ENCODE measurements around the gene OXCT2. TPM values are rescaled to one million over a fixed set of nuclear protein-coding genes. Genes with fewer than 3 reads are reported as not detected.
"Not testable (repeated sequence)": the region's sequence is repeated elsewhere in the genome, so short reads cannot be mapped to it uniquely, and the experiment has no call there.

OXCT2 gene
- polyA plus RNA-seq, 2 of the 4 experiments (the other 2 are of a cell fraction): 0.21 to 0.23 TPM

DNA sequence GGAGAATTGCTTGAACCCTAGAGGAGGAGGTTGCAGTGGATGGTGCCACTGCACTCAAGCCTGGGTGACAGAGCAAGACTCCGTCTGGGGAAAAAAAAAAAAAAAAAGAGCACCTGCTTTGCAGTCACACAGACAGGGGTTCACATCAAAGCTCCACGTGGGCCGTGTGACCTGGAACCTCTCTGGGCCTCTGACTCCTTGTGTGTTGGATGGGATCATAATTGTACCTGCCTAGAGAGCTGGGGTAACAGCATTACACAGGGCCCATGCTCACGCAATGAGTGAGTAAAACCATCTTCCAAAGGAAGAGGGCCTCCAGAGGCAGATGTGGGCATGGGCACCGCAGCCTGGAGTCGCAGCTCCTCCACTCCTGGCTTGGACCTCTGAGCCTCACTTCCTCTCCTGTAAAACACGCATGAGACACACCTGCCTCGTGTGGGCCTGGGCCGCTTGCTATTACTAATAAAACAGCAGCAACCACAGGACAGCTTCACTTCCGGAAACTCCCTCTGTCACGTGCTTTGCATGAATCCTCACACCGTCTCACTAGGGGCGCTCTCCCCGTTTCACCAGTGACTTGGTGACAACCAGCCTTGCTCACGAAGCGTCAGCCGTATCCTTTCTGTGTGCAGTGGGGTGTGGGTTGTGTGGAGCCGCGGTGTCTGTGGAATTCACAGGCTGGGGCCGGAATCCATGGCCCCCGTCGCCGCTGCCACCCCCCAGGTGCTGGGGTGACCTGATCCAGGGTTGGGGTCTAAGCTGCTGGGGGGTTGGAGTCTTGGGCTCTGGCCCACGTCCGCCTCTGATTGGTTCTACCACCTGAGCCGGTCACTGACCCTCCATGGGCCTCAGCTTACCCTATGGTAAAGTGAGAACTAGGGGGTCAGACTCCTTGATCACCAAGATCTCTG is 28.0 kb upstream of the OXCT2 start:
- POLR2A ChIA-PET: interaction anchor here (1.6 kb wide), 1 partner anchor 10 kb away, joined by 5 read pairs; the partner anchor contains the start of gene BMP8B
- WGBS (ENCODE audit: missing lambda C conversion rate): 86% methylated on average over 6 of the region's 26 CpGs
- TF ChIP-seq JUN (IDR thresholded peaks at IDR 0.05) (0 out of 5 replicates have a peak, but pooled peaks of 1 of the 2 experiments have one; percentile 5), BHLHE40 (IDR thresholded peaks at IDR 0.05; ENCODE audit: low read depth, low read length) (peak; percentile 35; the same call in 1 of the 2 replicates)
- TF ChIP-seq, protein P1, sequence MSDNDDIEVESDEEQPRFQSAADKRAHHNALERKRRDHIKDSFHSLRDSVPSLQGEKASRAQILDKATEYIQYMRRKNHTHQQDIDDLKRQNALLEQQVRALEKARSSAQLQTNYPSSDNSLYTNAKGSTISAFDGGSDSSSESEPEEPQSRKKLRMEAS (IDR thresholded peaks at IDR 0.05): peak; percentile 87
- TF ChIP-seq, protein P2, sequence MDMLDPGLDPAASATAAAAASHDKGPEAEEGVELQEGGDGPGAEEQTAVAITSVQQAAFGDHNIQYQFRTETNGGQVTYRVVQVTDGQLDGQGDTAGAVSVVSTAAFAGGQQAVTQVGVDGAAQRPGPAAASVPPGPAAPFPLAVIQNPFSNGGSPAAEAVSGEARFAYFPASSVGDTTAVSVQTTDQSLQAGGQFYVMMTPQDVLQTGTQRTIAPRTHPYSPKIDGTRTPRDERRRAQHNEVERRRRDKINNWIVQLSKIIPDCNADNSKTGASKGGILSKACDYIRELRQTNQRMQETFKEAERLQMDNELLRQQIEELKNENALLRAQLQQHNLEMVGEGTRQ (IDR thresholded peaks at IDR 0.05): peak; percentile 76
- TF ChIP-seq, protein P3, sequence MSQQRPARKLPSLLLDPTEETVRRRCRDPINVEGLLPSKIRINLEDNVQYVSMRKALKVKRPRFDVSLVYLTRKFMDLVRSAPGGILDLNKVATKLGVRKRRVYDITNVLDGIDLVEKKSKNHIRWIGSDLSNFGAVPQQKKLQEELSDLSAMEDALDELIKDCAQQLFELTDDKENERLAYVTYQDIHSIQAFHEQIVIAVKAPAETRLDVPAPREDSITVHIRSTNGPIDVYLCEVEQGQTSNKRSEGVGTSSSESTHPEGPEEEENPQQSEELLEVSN (IDR thresholded peaks at IDR 0.05; ENCODE audit: borderline replicate concordance, low read depth): peak; percentile 86
- Histone ChIP-seq H3K4me1 (peaks cover 12% of the 10 kb centered on the region; the same call in 2 of the 3 replicates), H3K27ac (peak overlapping the region; percentile 60 to 69; a peak in 5 of 6 replicates), H3K4me2 (peak overlapping the region; percentile 35), H3K4me3 (peak overlapping the region; percentile 16; the same call in 1 of the 3 replicates)
- peak; percentile 94 for ATAC-seq
- H3K9me3 ChIP-seq, FAIRE-seq: not testable (repeated sequence)
- CTCF ChIA-PET: interaction anchor here (0.6 to 3.1 kb wide), 21 partner anchors 10 to 378 kb away, joined by 3 to 16 read pairs (median 4); partner anchors contain the start of genes BMP8B, MYCL and PPIE
- DNase-seq (ENCODE audit: low read depth in 1 of 2, low spot score in 1 of 2): peak; percentile 77 to 90

DNA sequence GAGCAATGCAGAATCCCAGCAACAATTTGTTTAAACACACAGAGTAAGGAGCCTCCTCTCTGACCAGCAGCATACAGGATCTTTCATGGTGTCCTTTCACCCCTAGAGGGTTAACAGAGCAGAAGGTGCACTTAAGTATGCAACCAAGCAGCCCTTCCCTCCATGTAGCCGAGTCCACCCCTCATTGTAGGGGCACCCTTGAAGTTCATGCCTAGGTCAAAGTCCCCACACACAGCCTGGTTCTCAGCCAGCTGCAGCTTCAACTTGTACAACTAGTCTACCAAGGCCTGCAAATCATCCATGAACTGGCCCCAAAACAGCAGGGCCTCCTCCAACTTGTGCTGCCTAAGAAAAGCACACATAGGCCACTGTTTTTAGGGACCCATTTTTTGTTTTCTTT is 24.5 kb upstream of the OXCT2 start:
- Histone ChIP-seq H3K4me2 (no peak overlapping the region), H3K4me3 (no peak overlapping the region), H3K4me1 (peaks cover 12% of the 10 kb centered on the region; the same call in 2 of the 3 replicates), H3K9me3 (no peaks in the 10 kb centered on the region), H3K27ac (no peak overlapping the region)
- FAIRE-seq (no peak), ATAC-seq (no peak), DNase-seq (ENCODE audit: low read depth in 1 of 2, low spot score in 1 of 2) (no peak)
- ChIA-PET CTCF (interaction anchor here (0.8 kb wide), 1 partner anchor 123 kb away, joined by 3 read pairs; no protein-coding TSS in a partner anchor), POLR2A (no interaction called here)
- 0% methylated on average over 1 of the region's 1 CpG for whole genome bisulfite sequencing (ENCODE audit: missing lambda C conversion rate)
- TF ChIP-seq, protein P3 (IDR thresholded peaks at IDR 0.05; ENCODE audit: borderline replicate concordance, low read depth): no peak
- no peak for TF ChIP-seq EHMT2 (IDR thresholded peaks at IDR 0.05; ENCODE audit: low read depth)
- TF ChIP-seq, protein P4, sequence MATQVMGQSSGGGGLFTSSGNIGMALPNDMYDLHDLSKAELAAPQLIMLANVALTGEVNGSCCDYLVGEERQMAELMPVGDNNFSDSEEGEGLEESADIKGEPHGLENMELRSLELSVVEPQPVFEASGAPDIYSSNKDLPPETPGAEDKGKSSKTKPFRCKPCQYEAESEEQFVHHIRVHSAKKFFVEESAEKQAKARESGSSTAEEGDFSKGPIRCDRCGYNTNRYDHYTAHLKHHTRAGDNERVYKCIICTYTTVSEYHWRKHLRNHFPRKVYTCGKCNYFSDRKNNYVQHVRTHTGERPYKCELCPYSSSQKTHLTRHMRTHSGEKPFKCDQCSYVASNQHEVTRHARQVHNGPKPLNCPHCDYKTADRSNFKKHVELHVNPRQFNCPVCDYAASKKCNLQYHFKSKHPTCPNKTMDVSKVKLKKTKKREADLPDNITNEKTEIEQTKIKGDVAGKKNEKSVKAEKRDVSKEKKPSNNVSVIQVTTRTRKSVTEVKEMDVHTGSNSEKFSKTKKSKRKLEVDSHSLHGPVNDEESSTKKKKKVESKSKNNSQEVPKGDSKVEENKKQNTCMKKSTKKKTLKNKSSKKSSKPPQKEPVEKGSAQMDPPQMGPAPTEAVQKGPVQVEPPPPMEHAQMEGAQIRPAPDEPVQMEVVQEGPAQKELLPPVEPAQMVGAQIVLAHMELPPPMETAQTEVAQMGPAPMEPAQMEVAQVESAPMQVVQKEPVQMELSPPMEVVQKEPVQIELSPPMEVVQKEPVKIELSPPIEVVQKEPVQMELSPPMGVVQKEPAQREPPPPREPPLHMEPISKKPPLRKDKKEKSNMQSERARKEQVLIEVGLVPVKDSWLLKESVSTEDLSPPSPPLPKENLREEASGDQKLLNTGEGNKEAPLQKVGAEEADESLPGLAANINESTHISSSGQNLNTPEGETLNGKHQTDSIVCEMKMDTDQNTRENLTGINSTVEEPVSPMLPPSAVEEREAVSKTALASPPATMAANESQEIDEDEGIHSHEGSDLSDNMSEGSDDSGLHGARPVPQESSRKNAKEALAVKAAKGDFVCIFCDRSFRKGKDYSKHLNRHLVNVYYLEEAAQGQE (IDR thresholded peaks at IDR 0.05): no peak
- no peak for TF ChIP-seq ZFP36 (IDR thresholded peaks at IDR 0.05; ENCODE audit: borderline replicate concordance, partially characterized antibody)
- TF ChIP-seq, protein P5, sequence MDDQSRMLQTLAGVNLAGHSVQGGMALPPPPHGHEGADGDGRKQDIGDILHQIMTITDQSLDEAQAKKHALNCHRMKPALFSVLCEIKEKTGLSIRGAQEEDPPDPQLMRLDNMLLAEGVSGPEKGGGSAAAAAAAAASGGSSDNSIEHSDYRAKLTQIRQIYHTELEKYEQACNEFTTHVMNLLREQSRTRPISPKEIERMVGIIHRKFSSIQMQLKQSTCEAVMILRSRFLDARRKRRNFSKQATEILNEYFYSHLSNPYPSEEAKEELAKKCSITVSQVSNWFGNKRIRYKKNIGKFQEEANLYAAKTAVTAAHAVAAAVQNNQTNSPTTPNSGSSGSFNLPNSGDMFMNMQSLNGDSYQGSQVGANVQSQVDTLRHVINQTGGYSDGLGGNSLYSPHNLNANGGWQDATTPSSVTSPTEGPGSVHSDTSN (IDR thresholded peaks at IDR 0.05): no peak
- no peak for TF ChIP-seq RNF2 (IDR thresholded peaks at IDR 0.05; ENCODE audit: borderline replicate concordance, low read depth)

DNA sequence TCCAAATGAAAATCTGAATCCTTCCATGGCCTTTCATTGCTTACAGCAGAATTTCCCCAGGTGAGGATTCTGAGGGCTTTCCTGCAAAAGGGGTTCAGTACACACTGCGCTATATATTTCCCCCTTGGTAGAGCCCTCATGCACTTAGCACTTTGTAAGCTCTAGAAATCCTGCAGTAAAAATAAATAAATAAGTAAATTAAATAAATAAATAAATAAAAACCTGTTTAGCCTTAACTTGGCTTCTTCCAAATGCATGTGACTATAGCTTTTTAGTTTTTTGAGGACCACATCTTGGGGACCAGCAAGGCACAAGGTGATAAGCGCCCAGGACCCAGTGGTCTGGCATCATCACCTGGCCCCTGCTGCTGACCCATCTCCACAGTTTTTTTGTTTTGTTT is 20.7 kb upstream of the OXCT2 start:
- DNase-seq (ENCODE audit: low read depth in 1 of 2, low spot score in 1 of 2) (no peak), FAIRE-seq (no peak), ATAC-seq (no peak)
- Histone ChIP-seq H3K4me3 (no peak overlapping the region), H3K4me1 (peaks cover 5% of the 10 kb centered on the region; the same call in 1 of the 3 replicates), H3K27ac (no peak overlapping the region), H3K9me3 (no peaks in the 10 kb centered on the region), H3K4me2 (no peak overlapping the region)
- TF ChIP-seq POLR2AphosphoS2 (conservative IDR thresholded peaks at IDR 0.05; ENCODE audit: low read length) (no peak), ZC3H11A (IDR thresholded peaks at IDR 0.05) (0 out of 2 replicates have a peak, but pooled peaks have one; percentile 7)
- WGBS (ENCODE audit: missing lambda C conversion rate): 89% methylated on average over 2 of the region's 2 CpGs
- ChIA-PET POLR2A (no interaction called here), CTCF (interaction anchor here (0.6 kb wide), 1 partner anchor 9 kb away, joined by 3 read pairs; no protein-coding TSS in a partner anchor)
